ENCODE measurements around the gene IRF2BP2.
"Not testable (repeated sequence)": the region's sequence is repeated elsewhere in the genome, so short reads cannot be mapped to it uniquely, and the experiment has no call there.

IRF2BP2 gene

GRCh38 chr1:234600418-234601281 lies 9.3 kb downstream of the IRF2BP2 start:
- Mint-ChIP-seq H3K4me1 (peaks cover 45% of the 10 kb centered on the region), H3K27me3 (no peaks in the 10 kb centered on the region), H3K27ac (ENCODE audit: low read depth) (peak overlapping the region; percentile 78), H3K36me3 (ENCODE audit: insufficient read depth) (peaks cover 24% of the 10 kb centered on the region), H3K9me3 (no peaks in the 10 kb centered on the region), H3K4me3 (peak overlapping the region; percentile 73)
- ATAC-seq (replicated peaks; ENCODE audit: extremely low read depth, poor library complexity, severe bottlenecking), result peak; percentile 50
- DNase-seq (ENCODE audit: low spot score in 2 of 2), result peak in 1 of 2 donors; percentile 28

- Mint-ChIP-seq H3K4me3 (peak overlapping the region; percentile 73), H3K9me3 (no peaks in the 10 kb centered on the region), H3K27me3 (no peaks in the 10 kb centered on the region), H3K4me1 (peaks cover 42% of the 10 kb centered on the region), H3K36me3 (ENCODE audit: insufficient read depth) (peaks cover 22% of the 10 kb centered on the region), H3K27ac (ENCODE audit: low read depth) (peak overlapping the region; percentile 78)
- peak; percentile 64 for ATAC-seq (replicated peaks; ENCODE audit: extremely low read depth, poor library complexity, severe bottlenecking)
- DNase-seq (ENCODE audit: low spot score in 2 of 2), result peak; percentile 52 to 72
These were observed 10.2 kb downstream of the IRF2BP2 start for GRCh38 chr1:234599617-234600417.

- H3K9me3 Mint-ChIP-seq, result no peaks in the 10 kb centered on the region
- H3K4me3 Mint-ChIP-seq, result peak overlapping the region; percentile 73
- H3K36me3 Mint-ChIP-seq (ENCODE audit: insufficient read depth), result peaks cover 19% of the 10 kb centered on the region
- DNase-seq (ENCODE audit: low spot score in 2 of 2) (no peak), ATAC-seq (replicated peaks; ENCODE audit: extremely low read depth, poor library complexity, severe bottlenecking) (no peak)
- H3K27ac Mint-ChIP-seq (ENCODE audit: low read depth), result peak overlapping the region; percentile 78
- H3K27me3 Mint-ChIP-seq, result no peaks in the 10 kb centered on the region
- peaks cover 37% of the 10 kb centered on the region for H3K4me1 Mint-ChIP-seq
These were observed 10.9 kb downstream of the IRF2BP2 start for GRCh38 chr1:234598974-234599616.

- ATAC-seq (replicated peaks; ENCODE audit: extremely low read depth, poor library complexity, severe bottlenecking) (no peak), DNase-seq (ENCODE audit: low spot score in 2 of 2) (peak; percentile 32 to 46)
- H3K4me1 Mint-ChIP-seq, result peaks cover 25% of the 10 kb centered on the region
- peaks cover 15% of the 10 kb centered on the region for H3K36me3 Mint-ChIP-seq (ENCODE audit: insufficient read depth)
- H3K27ac Mint-ChIP-seq (ENCODE audit: low read depth), result no peak overlapping the region
- H3K9me3 Mint-ChIP-seq, result no peaks in the 10 kb centered on the region
- no peaks in the 10 kb centered on the region for H3K27me3 Mint-ChIP-seq
- H3K4me3 Mint-ChIP-seq, result no peak overlapping the region
These were observed 12.1 kb downstream of the IRF2BP2 start for GRCh38 chr1:234597894-234598293.

GRCh38 chr1:234595899-234596298 lies 14.1 kb downstream of the IRF2BP2 start:
- Mint-ChIP-seq H3K27ac (ENCODE audit: low read depth) (no peak overlapping the region), H3K4me1 (peaks cover 5% of the 10 kb centered on the region)

GRCh38 chr1:234594575-234594974 lies 15.4 kb downstream of the IRF2BP2 start:
- not testable (repeated sequence) for H3K36me3 Mint-ChIP-seq (ENCODE audit: insufficient read depth); ATAC-seq (replicated peaks; ENCODE audit: extremely low read depth, poor library complexity, severe bottlenecking); H3K4me3 Mint-ChIP-seq; H3K9me3 Mint-ChIP-seq; H3K27ac Mint-ChIP-seq (ENCODE audit: low read depth); H3K4me1 Mint-ChIP-seq; DNase-seq (ENCODE audit: low spot score in 2 of 2); H3K27me3 Mint-ChIP-seq

More at GRCh38 chr1:234595899-234596298, 14.1 kb downstream of the IRF2BP2 start:
- H3K27me3 Mint-ChIP-seq, result no peaks in the 10 kb centered on the region
- no peak overlapping the region for H3K4me3 Mint-ChIP-seq
- peaks cover 3% of the 10 kb centered on the region for H3K36me3 Mint-ChIP-seq (ENCODE audit: insufficient read depth)
- DNase-seq (ENCODE audit: low spot score in 2 of 2) (no peak), ATAC-seq (replicated peaks; ENCODE audit: extremely low read depth, poor library complexity, severe bottlenecking) (no peak)
- H3K9me3 Mint-ChIP-seq, result no peaks in the 10 kb centered on the region

GRCh38 chr1:234593771-234594504 lies 16.0 kb downstream of the IRF2BP2 start:
- H3K27me3 Mint-ChIP-seq, result peaks cover 8% of the 10 kb centered on the region
- H3K27ac Mint-ChIP-seq (ENCODE audit: low read depth), result no peak overlapping the region
- ATAC-seq (replicated peaks; ENCODE audit: extremely low read depth, poor library complexity, severe bottlenecking), result no peak

GRCh38 chr1:234593109-234593508 lies 16.9 kb downstream of the IRF2BP2 start:
- Mint-ChIP-seq H3K36me3 (ENCODE audit: insufficient read depth) (no peaks in the 10 kb centered on the region), H3K27me3 (peaks cover 11% of the 10 kb centered on the region), H3K4me1 (no peaks in the 10 kb centered on the region), H3K27ac (ENCODE audit: low read depth) (no peak overlapping the region), H3K9me3 (no peaks in the 10 kb centered on the region), H3K4me3 (no peak overlapping the region)
- DNase-seq (ENCODE audit: low spot score in 2 of 2) (no peak), ATAC-seq (replicated peaks; ENCODE audit: extremely low read depth, poor library complexity, severe bottlenecking) (no peak)

More at GRCh38 chr1:234593771-234594504, 16.0 kb downstream of the IRF2BP2 start:
- no peaks in the 10 kb centered on the region for H3K4me1 Mint-ChIP-seq
- H3K36me3 Mint-ChIP-seq (ENCODE audit: insufficient read depth), result no peaks in the 10 kb centered on the region
- H3K9me3 Mint-ChIP-seq, result no peaks in the 10 kb centered on the region
- DNase-seq (ENCODE audit: low spot score in 2 of 2), result no peak
- H3K4me3 Mint-ChIP-seq, result no peak overlapping the region

- no peak overlapping the region for H3K4me3 Mint-ChIP-seq
- no peak for ATAC-seq (replicated peaks; ENCODE audit: extremely low read depth, poor library complexity, severe bottlenecking)
- H3K9me3 Mint-ChIP-seq, result no peaks in the 10 kb centered on the region
- H3K27me3 Mint-ChIP-seq, result peaks cover 13% of the 10 kb centered on the region
- H3K4me1 Mint-ChIP-seq, result no peaks in the 10 kb centered on the region
- H3K36me3 Mint-ChIP-seq (ENCODE audit: insufficient read depth), result no peaks in the 10 kb centered on the region
- no peak for DNase-seq (ENCODE audit: low spot score in 2 of 2)
- H3K27ac Mint-ChIP-seq (ENCODE audit: low read depth), result no peak overlapping the region
These were observed 17.7 kb downstream of the IRF2BP2 start for GRCh38 chr1:234592240-234592639.

GRCh38 chr1:234591131-234591530 lies 18.8 kb downstream of the IRF2BP2 start:
- DNase-seq (ENCODE audit: low spot score in 2 of 2) (no peak), ATAC-seq (replicated peaks; ENCODE audit: extremely low read depth, poor library complexity, severe bottlenecking) (no peak)
- Mint-ChIP-seq H3K9me3 (no peaks in the 10 kb centered on the region), H3K27me3 (peaks cover 24% of the 10 kb centered on the region), H3K4me3 (no peak overlapping the region), H3K4me1 (no peaks in the 10 kb centered on the region), H3K36me3 (ENCODE audit: insufficient read depth) (no peaks in the 10 kb centered on the region), H3K27ac (ENCODE audit: low read depth) (no peak overlapping the region)

- H3K27ac Mint-ChIP-seq (ENCODE audit: low read depth), result no peak overlapping the region
- no peaks in the 10 kb centered on the region for H3K36me3 Mint-ChIP-seq (ENCODE audit: insufficient read depth)
- H3K4me3 Mint-ChIP-seq, result no peak overlapping the region
- DNase-seq (ENCODE audit: low spot score in 2 of 2), result no peak
- peaks cover 25% of the 10 kb centered on the region for H3K27me3 Mint-ChIP-seq
- H3K9me3 Mint-ChIP-seq, result no peaks in the 10 kb centered on the region
- ATAC-seq (replicated peaks; ENCODE audit: extremely low read depth, poor library complexity, severe bottlenecking), result no peak
- no peaks in the 10 kb centered on the region for H3K4me1 Mint-ChIP-seq
These were observed 19.9 kb downstream of the IRF2BP2 start for GRCh38 chr1:234589854-234590620.
